ENCODE results near the gene SNAP47.

Gene SNAP47

GRCh38 chr1:227803933-227804332, 68.7 kb downstream of the SNAP47 start:
- DNase-seq: no peak

GRCh38 chr1:227805606-227806197, 70.5 kb downstream of the SNAP47 start:
- no peak for DNase-seq

GRCh38 chr1:227808566-227808965, 73.3 kb downstream of the SNAP47 start:
- DNase-seq: no peak

GRCh38 chr1:227809026-227809425, 73.8 kb downstream of the SNAP47 start:
- DNase-seq: no peak

- DNase-seq: no peak
These were observed 78.7 kb downstream of the SNAP47 start for GRCh38 chr1:227813962-227814361.

- no peak for DNase-seq
These were observed 80.5 kb downstream of the SNAP47 start, which contains the start of gene PRSS38 for GRCh38 chr1:227815468-227816409. PRSS38 (plus strand) TSS chr1:227815675; CDS start chr1:227815717, 42 bp downstream.

- no peak for DNase-seq
These were observed 81.7 kb downstream of the SNAP47 start for GRCh38 chr1:227816750-227817446.

GRCh38 chr1:227823537-227823936, 88.3 kb downstream of the SNAP47 start:
- no peak for DNase-seq

- DNase-seq: no peak
These were observed 89.0 kb downstream of the SNAP47 start for GRCh38 chr1:227824204-227824603.

- DNase-seq: no peak
These were observed 93.6 kb downstream of the SNAP47 start for GRCh38 chr1:227828786-227829185.
